GM12892 (cell line): Measurements from ENCODE around the gene WDR27.

ENCODE experiments used
- POLR2A ChIP-seq: IDR thresholded peaks from 2 replicates; pipeline ENCODE4 v1.6.1; 2011; ENCODE audit warnings: low read depth, low read length, control low read depth
- POLR2AphosphoS5 ChIP-seq: IDR thresholded peaks from 2 replicates; pipeline ENCODE4 v1.6.1; 2011; ENCODE audit warnings: low read depth, low read length, control low read depth

DNA sequence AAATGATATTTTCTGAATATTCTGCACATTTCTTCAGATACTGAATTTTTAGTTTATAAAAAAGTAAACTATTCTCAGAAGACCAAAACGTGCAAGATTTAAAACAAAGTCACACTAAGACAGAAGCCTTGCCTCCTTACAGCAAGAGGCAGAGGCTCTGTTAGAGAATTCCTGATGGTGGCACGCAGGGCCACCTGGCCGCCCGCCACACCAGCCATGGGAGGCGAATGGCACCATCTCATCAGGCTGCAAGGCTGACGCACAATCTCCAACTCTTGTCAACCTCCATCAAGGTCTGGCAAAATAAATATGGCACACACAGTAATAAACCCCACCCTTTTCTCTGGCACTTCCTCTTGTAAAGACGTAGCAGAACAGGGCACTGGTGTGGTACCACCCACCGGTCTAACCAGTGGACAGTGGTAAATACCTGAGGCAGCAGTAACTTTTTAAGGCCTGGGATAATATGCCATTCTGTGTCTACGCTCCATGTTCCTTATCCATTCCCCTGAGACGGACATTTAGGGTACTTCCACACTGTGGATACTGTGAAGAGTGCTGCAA lies 111.4 kb downstream of the WDR27 start:
- TF ChIP-seq POLR2A (no peak), POLR2AphosphoS5 (no peak)
